ENCODE measurements around the gene COPZ2.

DNA sequence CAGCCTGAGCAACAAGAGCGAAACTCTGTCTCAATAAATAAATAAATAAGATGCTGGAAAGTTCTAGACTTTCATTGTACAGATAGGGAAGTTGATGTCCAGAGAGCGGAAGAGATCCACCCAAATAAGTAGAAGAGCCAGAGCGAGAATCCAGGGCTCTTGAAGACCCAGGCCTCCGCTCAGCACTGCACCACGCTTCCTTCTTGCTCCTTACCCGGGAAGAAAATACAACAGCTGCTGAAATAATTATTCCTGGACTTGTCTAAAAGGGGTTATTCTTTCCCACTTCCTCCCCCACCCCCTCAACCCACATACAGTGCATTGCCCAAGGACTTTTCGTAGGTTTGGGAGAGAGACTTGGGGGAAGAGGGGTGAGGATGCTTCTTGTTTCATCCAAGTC is 40.0 kb downstream of the COPZ2 start:
- TF ChIP-seq, protein P1, sequence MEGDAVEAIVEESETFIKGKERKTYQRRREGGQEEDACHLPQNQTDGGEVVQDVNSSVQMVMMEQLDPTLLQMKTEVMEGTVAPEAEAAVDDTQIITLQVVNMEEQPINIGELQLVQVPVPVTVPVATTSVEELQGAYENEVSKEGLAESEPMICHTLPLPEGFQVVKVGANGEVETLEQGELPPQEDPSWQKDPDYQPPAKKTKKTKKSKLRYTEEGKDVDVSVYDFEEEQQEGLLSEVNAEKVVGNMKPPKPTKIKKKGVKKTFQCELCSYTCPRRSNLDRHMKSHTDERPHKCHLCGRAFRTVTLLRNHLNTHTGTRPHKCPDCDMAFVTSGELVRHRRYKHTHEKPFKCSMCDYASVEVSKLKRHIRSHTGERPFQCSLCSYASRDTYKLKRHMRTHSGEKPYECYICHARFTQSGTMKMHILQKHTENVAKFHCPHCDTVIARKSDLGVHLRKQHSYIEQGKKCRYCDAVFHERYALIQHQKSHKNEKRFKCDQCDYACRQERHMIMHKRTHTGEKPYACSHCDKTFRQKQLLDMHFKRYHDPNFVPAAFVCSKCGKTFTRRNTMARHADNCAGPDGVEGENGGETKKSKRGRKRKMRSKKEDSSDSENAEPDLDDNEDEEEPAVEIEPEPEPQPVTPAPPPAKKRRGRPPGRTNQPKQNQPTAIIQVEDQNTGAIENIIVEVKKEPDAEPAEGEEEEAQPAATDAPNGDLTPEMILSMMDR (IDR thresholded peaks at IDR 0.05 in 2 of 3, conservative IDR thresholded peaks at IDR 0.05 in 1 of 3; ENCODE audit: borderline replicate concordance in 1 of 3, insufficient read depth in 1 of 3, low read depth in 2 of 3, low read length in 2 of 3), result no peak
- TF ChIP-seq EZH2 (IDR thresholded peaks at IDR 0.05), result no peak
- TF ChIP-seq POLR2AphosphoS5 (IDR thresholded peaks at IDR 0.05; ENCODE audit: low read depth, low read length), result no peak
- no peak for TF ChIP-seq ZNF274 (IDR thresholded peaks at IDR 0.05; ENCODE audit: low read depth, low read length)
- no peak for TF ChIP-seq POLR2A (IDR thresholded peaks at IDR 0.05; ENCODE audit: borderline replicate concordance, extremely low read depth, insufficient read depth, insufficient read length)
- TF ChIP-seq RAD21 (IDR thresholded peaks at IDR 0.05; ENCODE audit: low read depth), result no peak
- TF ChIP-seq CBX3 (IDR thresholded peaks at IDR 0.05; ENCODE audit: low read depth), result no peak
- TF ChIP-seq FOSL1 (IDR thresholded peaks at IDR 0.05; ENCODE audit: low read depth), result no peak

Data from HCT116 (cell line).